Measurements from ENCODE around the gene ASCC1.
"Not testable (repeated sequence)": the region's sequence is repeated elsewhere in the genome, so short reads cannot be mapped to it uniquely, and the experiment has no call there.

Gene ASCC1

DNA sequence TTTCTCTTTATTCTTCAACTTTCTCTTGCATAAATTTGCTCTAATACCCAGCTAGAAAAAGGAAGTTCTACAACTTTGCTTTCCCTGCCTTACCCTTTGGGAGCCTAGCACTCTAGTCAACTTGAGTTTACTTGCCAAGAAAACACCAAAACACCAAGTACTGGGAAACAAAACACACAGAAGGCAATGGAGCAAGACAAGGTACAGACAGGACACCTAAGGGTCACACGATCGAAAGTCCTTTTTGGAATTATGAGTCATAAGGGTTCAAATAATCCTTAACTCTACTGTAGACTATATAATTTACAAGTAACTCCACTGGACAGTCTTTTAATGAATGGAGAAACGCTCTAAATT lies 42.8 kb downstream of the ASCC1 start:
- Mint-ChIP-seq H3K4me3 (no peak overlapping the region), H3K9me3 (no peaks in the 10 kb centered on the region), H3K4me1 (peaks cover 9% of the 10 kb centered on the region), H3K27ac (no peak overlapping the region), H3K36me3 (peaks cover 39% of the 10 kb centered on the region), H3K27me3 (no peaks in the 10 kb centered on the region)
- ATAC-seq, result no peak

DNA sequence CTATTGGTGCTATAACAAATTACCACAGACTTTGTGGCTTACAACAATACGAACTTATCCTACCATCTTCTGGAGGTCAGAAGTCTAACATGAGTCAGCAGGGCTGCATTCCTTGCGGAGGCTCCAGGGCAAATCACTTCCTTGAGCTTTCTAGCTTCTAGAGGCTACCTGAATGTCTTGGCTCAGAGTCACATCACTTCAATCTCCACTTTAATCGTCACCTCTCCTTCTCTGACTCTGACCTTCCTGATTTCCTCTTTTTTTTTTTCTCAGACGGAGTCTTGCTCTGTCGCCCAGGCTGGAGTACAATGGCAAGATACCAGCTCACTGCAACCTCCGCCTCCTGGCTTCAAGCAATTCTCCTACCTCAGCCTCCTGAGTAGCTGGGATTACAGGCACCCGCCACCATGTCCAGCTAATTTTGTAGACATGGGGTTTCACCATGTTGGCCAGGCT lies 44.9 kb downstream of the ASCC1 start:
- Mint-ChIP-seq H3K27me3 (no peaks in the 10 kb centered on the region), H3K27ac (peak overlapping the region; percentile 30), H3K9me3 (no peaks in the 10 kb centered on the region), H3K4me1 (peaks cover 9% of the 10 kb centered on the region), H3K36me3 (peaks cover 30% of the 10 kb centered on the region), H3K4me3 (no peak overlapping the region)
- no peak for ATAC-seq

DNA sequence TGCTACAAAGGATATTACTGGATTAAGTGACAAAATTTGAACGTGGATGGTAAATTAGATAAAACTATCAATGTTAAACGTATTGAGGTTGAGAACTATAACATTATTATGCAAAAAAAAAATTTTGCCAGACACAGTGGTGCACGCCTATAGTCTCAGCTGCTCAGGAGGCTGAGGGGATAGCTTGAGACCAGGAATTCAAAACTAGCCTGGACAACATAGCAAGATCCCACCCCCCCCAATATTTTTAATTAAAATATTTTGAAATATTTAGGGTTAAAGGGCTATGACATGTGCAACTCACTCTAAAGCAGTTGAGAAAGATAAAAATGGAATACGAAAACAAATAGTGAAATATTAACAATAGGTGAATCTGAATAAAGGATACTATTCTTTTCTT lies 45.3 kb downstream of the ASCC1 start:
- Mint-ChIP-seq H3K9me3 (no peaks in the 10 kb centered on the region), H3K36me3 (peaks cover 32% of the 10 kb centered on the region), H3K4me3 (no peak overlapping the region), H3K4me1 (peaks cover 9% of the 10 kb centered on the region), H3K27ac (peak overlapping the region; percentile 30), H3K27me3 (no peaks in the 10 kb centered on the region)
- ATAC-seq, result no peak

DNA sequence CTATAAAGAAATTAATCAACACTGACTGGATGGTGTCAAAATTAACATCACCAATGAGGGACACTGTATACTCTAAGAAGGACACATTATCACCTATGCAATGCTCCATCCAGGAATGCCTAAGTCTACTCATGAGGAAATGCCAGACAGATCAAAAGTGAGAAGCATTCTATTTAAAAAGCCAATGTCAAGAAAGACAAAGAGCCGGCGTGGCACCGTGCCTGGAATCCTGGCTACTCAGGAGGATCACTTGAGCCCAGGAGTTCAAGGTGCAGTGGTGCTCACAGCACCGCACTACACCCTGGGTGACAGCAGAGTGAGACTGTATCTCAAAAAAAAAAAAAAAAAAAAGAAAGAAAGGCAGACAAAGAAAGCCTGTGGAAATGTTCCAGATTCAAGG lies 45.8 kb downstream of the ASCC1 start:
- H3K27ac Mint-ChIP-seq, result no peak overlapping the region
- H3K36me3 Mint-ChIP-seq, result peaks cover 36% of the 10 kb centered on the region
- ATAC-seq, result no peak
- no peaks in the 10 kb centered on the region for H3K27me3 Mint-ChIP-seq
- no peak overlapping the region for H3K4me3 Mint-ChIP-seq
- peaks cover 9% of the 10 kb centered on the region for H3K4me1 Mint-ChIP-seq
- no peaks in the 10 kb centered on the region for H3K9me3 Mint-ChIP-seq

DNA sequence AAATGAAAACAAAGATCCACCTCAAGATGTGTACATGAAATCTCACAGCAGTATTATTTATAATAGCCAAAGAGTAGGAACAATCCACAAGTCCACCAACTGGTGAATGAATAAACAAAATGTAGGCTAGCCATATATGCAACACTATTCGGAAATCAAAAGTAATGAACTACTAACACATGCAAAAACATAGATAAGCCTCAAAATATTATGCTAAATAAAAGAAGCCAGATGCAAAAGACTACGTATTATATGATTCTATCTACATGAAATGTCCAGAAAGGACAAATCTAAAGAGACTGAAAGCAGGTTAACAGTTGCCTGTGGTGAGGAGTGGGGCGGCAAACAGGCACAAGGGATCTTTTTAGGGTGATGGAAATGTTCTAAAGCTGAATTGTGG lies 49.0 kb downstream of the ASCC1 start:
- Mint-ChIP-seq H3K4me3 (no peak overlapping the region), H3K36me3 (peaks cover 46% of the 10 kb centered on the region), H3K27me3 (no peaks in the 10 kb centered on the region), H3K27ac (no peak overlapping the region), H3K4me1 (peaks cover 9% of the 10 kb centered on the region), H3K9me3 (no peaks in the 10 kb centered on the region)
- ATAC-seq, result no peak

DNA sequence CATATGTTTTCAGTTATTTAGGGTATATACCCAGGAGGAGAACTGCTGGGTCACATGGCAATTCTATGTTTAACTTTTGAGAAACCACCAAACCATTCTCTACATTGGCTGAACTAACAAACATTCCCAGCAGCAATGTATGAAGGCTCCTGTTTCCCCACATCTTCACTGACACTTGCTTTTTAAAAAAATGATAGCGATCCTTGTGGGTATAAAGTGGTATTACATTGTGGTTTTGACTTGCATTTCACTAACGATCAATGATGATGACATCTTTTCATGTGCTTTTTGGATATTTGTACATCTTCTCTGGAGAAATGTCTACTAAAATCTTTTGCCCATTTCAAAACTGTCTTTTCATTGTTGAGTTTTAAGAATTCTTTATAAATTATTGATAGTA lies 51.5 kb downstream of the ASCC1 start:
- no peak overlapping the region for H3K27ac Mint-ChIP-seq
- no peaks in the 10 kb centered on the region for H3K9me3 Mint-ChIP-seq
- H3K4me3 Mint-ChIP-seq, result no peak overlapping the region
- no peaks in the 10 kb centered on the region for H3K27me3 Mint-ChIP-seq
- ATAC-seq, result no peak
- peaks cover 5% of the 10 kb centered on the region for H3K4me1 Mint-ChIP-seq
- H3K36me3 Mint-ChIP-seq, result peaks cover 34% of the 10 kb centered on the region

DNA sequence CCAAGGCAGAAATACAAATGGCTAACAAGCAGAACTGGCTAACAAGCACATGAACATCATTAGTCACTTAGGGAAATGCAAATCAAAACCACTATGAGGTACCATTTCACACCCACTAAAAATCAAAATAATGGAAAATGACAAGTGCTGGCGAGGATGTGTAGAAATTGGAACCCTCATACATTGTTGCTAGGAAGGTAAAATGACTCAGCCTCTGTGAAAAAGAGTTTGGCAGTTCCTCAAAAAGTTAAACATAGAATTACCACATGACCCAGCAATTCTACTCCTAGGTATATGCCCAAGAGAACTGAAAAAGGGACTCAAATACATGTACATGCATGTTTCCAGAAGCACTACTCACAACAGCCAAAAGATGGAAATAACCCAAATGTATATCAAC lies 53.1 kb downstream of the ASCC1 start:
- peak; percentile 84 for ATAC-seq
- no peaks in the 10 kb centered on the region for H3K4me1 Mint-ChIP-seq
- peak overlapping the region; percentile 40 for H3K27ac Mint-ChIP-seq
- no peaks in the 10 kb centered on the region for H3K27me3 Mint-ChIP-seq
- no peaks in the 10 kb centered on the region for H3K9me3 Mint-ChIP-seq
- H3K4me3 Mint-ChIP-seq, result no peak overlapping the region
- H3K36me3 Mint-ChIP-seq, result peaks cover 36% of the 10 kb centered on the region

DNA sequence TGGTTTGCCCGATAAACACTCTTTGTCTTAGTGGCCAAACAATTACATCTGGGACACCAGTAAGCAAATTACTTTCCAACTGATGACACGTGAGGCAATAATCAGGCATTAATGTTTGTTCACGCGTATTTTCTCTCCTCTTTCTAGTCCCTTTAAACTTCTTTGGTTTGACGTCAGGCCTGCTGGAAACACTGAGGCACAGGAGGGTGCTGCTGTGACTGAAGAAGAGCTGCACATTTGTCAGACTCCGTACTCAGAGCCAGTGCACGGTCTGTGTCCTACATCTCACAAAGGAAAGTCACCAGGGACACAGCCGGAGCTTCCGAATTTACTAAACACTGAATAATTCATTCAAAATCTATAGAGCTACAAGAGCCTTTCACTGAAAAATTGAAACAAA lies 57.9 kb downstream of the ASCC1 start:
- ATAC-seq, result no peak
- Mint-ChIP-seq H3K4me3 (no peak overlapping the region), H3K27ac (no peak overlapping the region), H3K27me3 (no peaks in the 10 kb centered on the region), H3K9me3 (no peaks in the 10 kb centered on the region), H3K4me1 (no peaks in the 10 kb centered on the region), H3K36me3 (peaks cover 32% of the 10 kb centered on the region)

DNA sequence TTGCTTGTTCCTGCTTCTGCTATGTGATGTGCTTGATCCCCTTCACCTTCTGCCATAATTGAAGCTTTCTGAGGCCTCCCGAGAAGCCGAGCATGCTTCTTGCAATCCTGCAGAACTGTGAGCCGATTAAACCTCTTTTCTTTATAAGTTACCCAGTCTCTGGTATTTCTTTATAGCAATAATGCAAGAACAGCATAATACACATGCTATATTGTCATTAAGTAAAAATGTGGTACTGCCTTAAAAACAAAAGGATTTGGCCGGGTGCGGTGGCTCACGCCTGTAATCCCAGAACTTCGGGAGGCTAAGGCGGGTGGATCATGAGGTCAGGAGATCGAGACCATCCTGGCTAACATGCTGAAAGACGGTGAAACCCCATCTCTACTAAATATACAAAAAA lies 59.9 kb downstream of the ASCC1 start:
- Mint-ChIP-seq H3K27ac (no peak overlapping the region), H3K9me3 (no peaks in the 10 kb centered on the region), H3K4me1 (no peaks in the 10 kb centered on the region), H3K4me3 (no peak overlapping the region), H3K36me3 (peaks cover 31% of the 10 kb centered on the region), H3K27me3 (no peaks in the 10 kb centered on the region)
- no peak for ATAC-seq

DNA sequence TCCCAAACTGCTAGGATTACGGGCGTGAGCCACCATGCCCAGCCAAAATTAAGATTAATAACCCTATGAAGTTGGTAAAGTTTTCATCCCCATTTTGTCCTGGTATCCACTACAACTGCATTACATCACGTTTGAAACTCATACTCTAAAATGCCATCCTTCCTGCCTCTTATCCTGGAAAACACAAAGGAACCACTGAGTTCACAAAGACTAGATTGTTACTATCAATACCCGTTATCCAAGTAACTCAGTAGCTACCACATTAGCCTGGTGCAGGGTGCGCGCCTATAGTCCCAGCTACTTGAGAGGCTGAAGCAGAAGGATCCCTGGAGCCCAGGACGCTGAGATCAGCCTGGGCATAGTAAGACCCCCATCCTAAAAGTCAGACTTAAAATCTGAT lies 63.8 kb downstream of the ASCC1 start:
- Mint-ChIP-seq H3K4me1 (no peaks in the 10 kb centered on the region), H3K27ac (no peak overlapping the region)
- no peak for ATAC-seq

DNA sequence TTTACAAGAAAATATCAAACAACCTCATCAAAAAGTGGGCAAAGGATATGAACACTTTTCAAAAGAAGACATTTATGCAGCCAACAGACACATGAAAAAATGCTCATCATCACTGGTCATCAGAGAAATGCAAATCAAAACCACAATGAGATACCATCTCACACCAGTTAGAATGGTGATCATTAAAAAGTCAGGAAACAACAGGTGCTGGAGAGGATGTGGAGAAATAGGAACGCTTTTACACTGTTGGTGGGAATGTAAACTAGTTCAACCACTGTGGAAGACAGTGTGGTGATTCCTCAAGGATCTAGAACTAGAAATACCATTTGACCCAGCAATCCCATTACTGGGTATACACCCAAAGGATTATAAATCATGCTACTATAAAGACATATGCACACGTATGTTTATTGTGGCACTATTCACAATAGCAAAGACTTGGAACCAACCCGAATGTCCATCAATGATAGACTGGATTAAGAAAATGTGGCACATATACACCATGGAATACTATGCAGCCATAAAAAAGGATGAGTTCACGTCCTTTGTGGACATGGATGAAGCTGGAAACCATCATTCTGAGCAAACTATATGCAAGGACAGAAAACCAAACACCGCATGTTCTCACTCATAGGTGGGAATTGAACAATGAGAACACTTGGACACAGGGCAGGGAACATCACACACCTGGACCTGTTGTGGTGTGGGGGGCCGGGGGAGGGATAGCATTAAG lies 65.2 kb downstream of the ASCC1 start:
- peaks cover 27% of the 10 kb centered on the region for H3K36me3 Mint-ChIP-seq
- H3K27ac Mint-ChIP-seq, H3K27me3 Mint-ChIP-seq, ATAC-seq, H3K9me3 Mint-ChIP-seq, H3K4me1 Mint-ChIP-seq, H3K4me3 Mint-ChIP-seq: not testable (repeated sequence)

More for the DNA sequence above, 63.8 kb downstream of the ASCC1 start:
- Mint-ChIP-seq H3K9me3 (no peaks in the 10 kb centered on the region), H3K36me3 (peaks cover 27% of the 10 kb centered on the region), H3K27me3 (no peaks in the 10 kb centered on the region), H3K4me3 (no peak overlapping the region)

DNA sequence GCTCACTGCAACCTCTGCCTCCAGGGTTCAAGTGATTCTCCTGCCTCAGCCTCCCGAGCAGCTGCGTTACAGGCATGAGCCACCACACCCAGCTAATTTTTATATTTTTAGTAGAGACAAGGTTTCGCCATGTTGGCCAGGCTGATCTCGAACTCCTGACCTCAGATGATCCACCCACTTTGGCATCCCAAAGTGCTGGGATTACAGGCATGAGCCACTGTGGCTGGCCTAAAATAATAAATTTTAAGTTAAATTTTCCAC lies 68.8 kb downstream of the ASCC1 start:
- H3K36me3 Mint-ChIP-seq, result peaks cover 32% of the 10 kb centered on the region
- ATAC-seq, H3K4me3 Mint-ChIP-seq, H3K27me3 Mint-ChIP-seq, H3K27ac Mint-ChIP-seq, H3K4me1 Mint-ChIP-seq, H3K9me3 Mint-ChIP-seq: not testable (repeated sequence)

DNA sequence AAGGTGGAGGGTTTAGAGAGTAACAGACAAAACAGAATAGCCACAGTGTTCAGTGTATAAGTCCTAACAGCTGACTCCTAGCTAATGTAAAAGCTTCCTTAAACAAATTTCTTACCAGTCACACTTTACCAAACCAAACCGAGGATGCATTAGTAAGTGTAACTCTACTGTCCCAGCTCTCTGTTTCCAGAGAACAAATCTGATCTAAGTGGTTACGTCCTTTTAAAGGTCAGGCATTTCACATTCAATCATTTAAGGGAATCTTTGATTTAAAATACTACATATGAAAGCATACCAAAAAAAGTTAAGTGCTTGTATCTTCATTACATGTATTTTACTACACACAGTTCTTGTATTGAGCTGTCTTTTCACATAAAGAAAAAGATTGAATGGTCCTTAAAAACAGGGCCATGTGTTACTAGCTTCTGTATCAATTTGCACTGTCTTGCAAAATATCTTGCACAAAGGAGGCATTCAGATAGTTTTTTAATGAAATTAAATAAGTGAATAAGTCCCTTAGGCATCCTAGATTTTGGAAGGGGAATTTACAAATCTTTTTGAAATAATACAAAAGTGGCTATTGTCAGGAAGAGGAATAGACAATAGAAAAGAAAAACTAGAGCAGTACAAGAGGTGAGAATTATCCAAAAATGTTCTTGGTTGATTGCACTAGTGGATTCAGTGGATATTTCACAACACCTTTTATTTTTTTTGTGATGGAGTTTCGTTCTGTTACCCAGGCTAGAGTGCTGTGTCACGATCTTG lies 69.3 kb downstream of the ASCC1 start:
- Mint-ChIP-seq H3K4me3 (no peak overlapping the region), H3K4me1 (peaks cover 6% of the 10 kb centered on the region), H3K36me3 (peaks cover 28% of the 10 kb centered on the region), H3K9me3 (no peaks in the 10 kb centered on the region), H3K27ac (peak overlapping the region; percentile 7), H3K27me3 (no peaks in the 10 kb centered on the region)
- ATAC-seq, result no peak

DNA sequence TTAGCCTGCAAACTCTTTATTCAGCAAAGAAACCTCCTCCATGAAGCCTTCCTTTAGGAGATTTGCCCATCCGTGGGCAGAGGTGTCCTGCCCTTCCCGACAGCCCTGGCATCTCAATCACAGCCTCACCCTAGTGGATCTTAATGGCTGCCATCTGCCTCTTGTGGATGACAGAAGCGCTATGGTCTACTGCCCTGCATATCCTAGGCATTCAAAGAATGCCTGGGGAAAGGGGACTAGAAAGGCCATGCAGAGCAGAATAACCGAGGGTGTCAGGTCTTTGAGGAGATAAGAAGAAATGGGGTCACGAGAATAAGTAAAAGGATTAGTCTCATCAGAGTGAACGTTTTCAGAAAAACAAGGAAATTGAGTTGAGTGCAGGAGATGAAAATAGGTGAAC lies 70.0 kb downstream of the ASCC1 start:
- Mint-ChIP-seq H3K4me1 (peaks cover 6% of the 10 kb centered on the region), H3K27ac (peak overlapping the region; percentile 7), H3K27me3 (no peaks in the 10 kb centered on the region), H3K9me3 (no peaks in the 10 kb centered on the region), H3K4me3 (no peak overlapping the region), H3K36me3 (peaks cover 25% of the 10 kb centered on the region)
- ATAC-seq, result no peak

DNA sequence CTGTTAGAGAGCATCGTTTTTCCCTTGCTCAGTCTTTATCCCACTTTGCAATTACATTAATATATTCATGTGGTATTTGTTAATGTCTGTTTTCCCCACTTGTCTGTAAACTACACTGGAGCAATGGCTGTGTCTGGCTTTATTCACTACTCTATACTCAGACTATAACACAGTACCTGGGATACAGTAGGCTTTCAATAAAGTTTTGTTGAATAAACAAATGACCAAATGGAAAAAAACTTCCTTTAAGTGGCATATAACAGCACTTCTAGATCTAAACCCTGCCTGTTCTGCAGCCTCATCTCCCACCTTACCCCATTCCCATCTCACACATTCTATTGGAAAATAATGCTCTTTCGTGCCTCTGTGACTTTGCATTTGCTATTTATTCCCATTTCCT lies 70.4 kb downstream of the ASCC1 start:
- Mint-ChIP-seq H3K4me3 (no peak overlapping the region), H3K27ac (peak overlapping the region; percentile 7), H3K36me3 (peaks cover 22% of the 10 kb centered on the region), H3K27me3 (no peaks in the 10 kb centered on the region), H3K4me1 (peaks cover 6% of the 10 kb centered on the region), H3K9me3 (no peaks in the 10 kb centered on the region)
- ATAC-seq, result no peak

DNA sequence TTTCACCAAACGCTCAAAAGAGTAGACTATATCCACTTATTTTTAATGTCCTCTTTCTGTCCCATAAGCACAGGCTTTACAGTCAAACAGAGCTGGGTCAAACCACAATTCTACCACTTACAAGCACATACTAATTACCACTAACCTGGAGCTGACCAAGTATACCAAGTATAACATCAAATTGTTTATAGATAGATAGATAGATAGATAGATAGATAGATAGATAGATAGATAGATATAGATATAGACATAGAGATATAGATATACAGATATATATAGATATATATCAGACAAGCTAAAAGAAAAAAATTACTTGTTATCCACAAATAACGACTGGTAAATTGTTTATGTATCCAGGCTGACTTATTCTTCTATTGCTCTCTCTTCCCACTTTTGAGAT lies 75.2 kb downstream of the ASCC1 start:
- no peak for ATAC-seq
- Mint-ChIP-seq H3K9me3 (no peaks in the 10 kb centered on the region), H3K27me3 (no peaks in the 10 kb centered on the region), H3K27ac (no peak overlapping the region), H3K36me3 (peaks cover 14% of the 10 kb centered on the region), H3K4me1 (peaks cover under 1% of the 10 kb centered on the region), H3K4me3 (no peak overlapping the region)

Data from stimulated activated memory B cell treated with anti-CD40 and anti-IgM and Interleukin-4, amounts not matched to agents 10 μg/mL and 1 μg/mL and 100 μg/mL, for 72 hours (primary cell).